B cell (primary cell): ENCODE data around the gene NCEH1. TPM values are rescaled to one million over a fixed set of nuclear protein-coding genes. Genes with fewer than 3 reads are reported as not detected.

Experiments
- ATAC-seq: fragments of 200-7000 bp; cut with Tn5 transposase; one replicate; pipeline ENCODE4 v1.10.0; 2021; ENCODE audit warnings: low read depth, mild to moderate bottlenecking, moderate number of reproducible peaks, moderate library complexity
- CTCF ChIA-PET: fragments of 350-600 bp; sonication (Branson Sonifier 250); formaldehyde crosslinking; loops from one replicate; lab custom pipeline; 2021; ENCODE audit warnings: antibody characterized with exemption, inconsistent platforms; lab: Charles Lee
- POLR2A ChIA-PET: fragments of 350-600 bp; sonication (Branson Sonifier 250); formaldehyde crosslinking; loops from one replicate; lab custom pipeline; 2021; ENCODE audit warnings: antibody characterized with exemption; lab: Charles Lee
- DNase-seq: peaks from one replicate; pipeline ENCODE4 v3.0.0; 2013
- H2AFZ ChIP-seq: 2 replicates; pipeline ENCODE4 v1.6.1; 2012; ENCODE audit warnings: mild to moderate bottlenecking, low read depth, low read length; ENCODE audit not compliant: insufficient read depth, poor library complexity, severe bottlenecking
- H3K27ac ChIP-seq, 2 donors: 1 replicate in 1 of 2; 2 replicates in 1 of 2; pipeline ENCODE4 v1.5.1; 2012 to 2013; ENCODE audit warnings: low read length in 2 of 2, mild to moderate bottlenecking in 2 of 2, moderate library complexity in 1 of 2
- H3K27me3 ChIP-seq, 4 experiments: fragments of 200-600 bp in 1 of 4; sonication (generic) in 1 of 4; replicated peaks in 1 of 4; 1 replicate in 2 of 4; 2 replicates in 2 of 4; pipeline versions ENCODE4 v1.6.1 to v1.7.0; 2013 to 2016; ENCODE audit warnings: low read length in 3 of 4, mild to moderate bottlenecking in 2 of 4, mixed read lengths in 1 of 4, moderate library complexity in 1 of 4; ENCODE audit not compliant: insufficient read depth in 4 of 4, control insufficient read depth in 3 of 4; ENCODE audit errors: control extremely low read depth in 1 of 4
- H3K36me3 ChIP-seq, 2 experiments: replicated peaks in 1 of 2; 1 replicate in 1 of 2; 2 replicates in 1 of 2; pipeline versions ENCODE4 v1.6.1 to v1.7.1; 2013; ENCODE audit warnings: low read length in 1 of 2; ENCODE audit not compliant: insufficient read depth in 2 of 2, control insufficient read depth in 1 of 2; ENCODE audit errors: control extremely low read depth in 1 of 2, extremely low read depth in 1 of 2
- H3K4me1 ChIP-seq, 2 donors: fragments of 200-600 bp in 1 of 2; sonication (generic) in 1 of 2; 1 replicate in 1 of 2; 2 replicates in 1 of 2; pipeline versions ENCODE4 v1.5.1 to v1.6.1; 2013 to 2017; ENCODE audit warnings: low read length in 2 of 2; ENCODE audit not compliant: control insufficient read depth in 2 of 2, insufficient read depth in 2 of 2
- H3K4me2 ChIP-seq: replicated peaks from 2 replicates; pipeline ENCODE3; 2012; ENCODE audit warnings: mild to moderate bottlenecking, low read depth, low read length; ENCODE audit not compliant: poor library complexity, severe bottlenecking
- H3K4me3 ChIP-seq, 5 experiments: fragments of 200-600 bp in 1 of 5; sonication (generic) in 1 of 5; 1 replicate in 3 of 5; 2 replicates in 2 of 5; pipeline versions ENCODE4 v1.5.1 to v1.7.0; 2011 to 2016; ENCODE audit warnings: low read length in 4 of 5, mild to moderate bottlenecking in 4 of 5, low read depth in 2 of 5, control low read depth in 1 of 5, moderate library complexity in 1 of 5; ENCODE audit not compliant: insufficient read depth in 1 of 5; ENCODE audit errors: control extremely low read depth in 1 of 5, extremely low read depth in 1 of 5
- H3K79me2 ChIP-seq: fragments of 200-600 bp; sonication (generic); one replicate; pipeline ENCODE4 v1.6.0; 2016; ENCODE audit warnings: low read length; ENCODE audit not compliant: control insufficient read depth, insufficient read depth
- H3K9ac ChIP-seq: fragments of 200-600 bp; sonication (generic); 2 replicates; pipeline ENCODE4 v1.6.1; 2017; ENCODE audit warnings: mild to moderate bottlenecking, low read length, moderate library complexity
- H3K9me3 ChIP-seq, 3 donors: one replicate each; pipeline versions ENCODE4 v1.6.1 to v1.7.1; 2013; ENCODE audit warnings: low read length in 2 of 3; ENCODE audit not compliant: control insufficient read depth in 2 of 3, insufficient read depth in 1 of 3; ENCODE audit errors: control extremely low read depth in 1 of 3
- H4K20me1 ChIP-seq: 2 replicates; pipeline ENCODE4 v1.6.0; 2012; ENCODE audit warnings: mild to moderate bottlenecking, low read length; ENCODE audit not compliant: insufficient read depth, control insufficient read depth, poor library complexity, severe bottlenecking
- H3K27ac Mint-ChIP-seq: one replicate; pipeline ENCODE4 v1.8.0; 2021; ENCODE audit warnings: mixed read lengths
- H3K27me3 Mint-ChIP-seq: one replicate; pipeline ENCODE4 v1.8.0; 2021; ENCODE audit warnings: mixed read lengths
- H3K4me1 Mint-ChIP-seq: one replicate; pipeline ENCODE4 v1.8.0; 2021; ENCODE audit warnings: mixed read lengths
- H3K4me3 Mint-ChIP-seq: one replicate; pipeline ENCODE4 v1.8.0; 2021; ENCODE audit warnings: mixed read lengths
- H3K9me3 Mint-ChIP-seq: one replicate; pipeline ENCODE4 v1.8.0; 2022; ENCODE audit warnings: mixed read lengths; ENCODE audit not compliant: insufficient read depth
- EZH2 ChIP-seq: IDR thresholded peaks from 2 replicates; pipeline ENCODE4 v1.6.1; 2012; ENCODE audit warnings: borderline replicate concordance, low read depth, mild to moderate bottlenecking, moderate library complexity, low read length; ENCODE audit not compliant: insufficient read depth, poor library complexity, severe bottlenecking
- WGBS: methylation state at CpG from one replicate; pipeline ENCODE4 v1.1.5; 2013; ENCODE audit warnings: missing lambda C conversion rate; ENCODE audit not compliant: insufficient coverage; 5-methylcytosine and 5-hydroxymethylcytosine counted together
- intact Hi-C: fragments of 100-400 bp; cut with micrococcal nuclease; formaldehyde crosslinking; loops from one replicate; pipeline ENCODE4 v1.10.0; 2022
- polyA plus RNA-seq: library from polyadenylated mRNA; depleted of rRNA; stranded (reverse); fragments of >200 nt; gene quantifications from 2 replicates; pipeline ENCODE4 v1.2.3, GENCODE V29; 2012
- total RNA-seq, 2 donors: library from RNA; stranded (reverse); fragments of 120-200 nt in 1 of 2; gene quantifications; 1 replicate in 1 of 2; 2 replicates in 1 of 2; pipeline versions ENCODE4 v1.2.3 to v1.2.4, GENCODE V29; 2013 to 2022
- TF ChIP-seq, protein P1 (sequence below): fragments of 200-600 bp; IDR thresholded peaks from one replicate; pipeline ENCODE4 v1.8.0; 2022; ENCODE audit warnings: antibody characterized with exemption, mild to moderate bottlenecking

Gene NCEH1
- total and polyA plus RNA-seq, 2 donors (not counting 1 experiment from before 2014, with no cell fraction given): 3.4 to 8.6 TPM

DNA sequence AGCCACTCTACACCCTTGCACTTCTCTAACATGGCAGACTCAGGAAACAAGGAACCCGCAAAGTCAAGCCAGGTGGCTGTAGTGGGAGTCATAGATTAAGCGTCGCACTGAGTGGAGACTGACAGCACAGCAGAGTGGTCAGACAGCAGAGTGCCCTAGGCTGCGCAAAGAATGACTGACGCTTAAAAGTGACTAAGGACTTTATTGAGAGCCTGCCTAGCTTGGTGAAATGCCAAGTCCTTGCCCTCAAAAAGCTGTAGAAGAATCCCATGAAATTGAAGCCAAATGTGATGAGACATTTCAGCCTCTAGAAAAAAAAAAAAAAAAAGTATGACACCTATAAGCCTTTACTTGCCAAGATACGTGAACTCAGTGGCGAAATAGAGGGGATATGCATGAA, 30.2 kb downstream of the NCEH1 start:
- no peak for ATAC-seq
- Histone ChIP-seq H3K36me3 (peaks cover 0 to 7% of the 10 kb centered on the region in 2 experiments), H2AFZ (no peak overlapping the region), H3K27ac (no peak overlapping the region), H3K9ac (no peak overlapping the region), H3K4me1 (no peaks in the 10 kb centered on the region), H4K20me1 (no peaks in the 10 kb centered on the region), H3K4me3 (no peak overlapping the region), H3K4me2 (no peak overlapping the region), H3K9me3 (no peaks in the 10 kb centered on the region), H3K27me3 (no peaks in the 10 kb centered on the region), H3K79me2 (peaks cover 6% of the 10 kb centered on the region)
- intact Hi-C loops: no loop called here
- no peaks in the 10 kb centered on the region for H3K27me3 Mint-ChIP-seq
- CTCF ChIA-PET: no interaction called here
- H3K27ac Mint-ChIP-seq: no peak overlapping the region
- H3K4me3 Mint-ChIP-seq: no peak overlapping the region
- DNase-seq: no peak
- no peaks in the 10 kb centered on the region for H3K4me1 Mint-ChIP-seq
- POLR2A ChIA-PET: no interaction called here
- no peak for TF ChIP-seq EZH2
- TF ChIP-seq, protein P1, sequence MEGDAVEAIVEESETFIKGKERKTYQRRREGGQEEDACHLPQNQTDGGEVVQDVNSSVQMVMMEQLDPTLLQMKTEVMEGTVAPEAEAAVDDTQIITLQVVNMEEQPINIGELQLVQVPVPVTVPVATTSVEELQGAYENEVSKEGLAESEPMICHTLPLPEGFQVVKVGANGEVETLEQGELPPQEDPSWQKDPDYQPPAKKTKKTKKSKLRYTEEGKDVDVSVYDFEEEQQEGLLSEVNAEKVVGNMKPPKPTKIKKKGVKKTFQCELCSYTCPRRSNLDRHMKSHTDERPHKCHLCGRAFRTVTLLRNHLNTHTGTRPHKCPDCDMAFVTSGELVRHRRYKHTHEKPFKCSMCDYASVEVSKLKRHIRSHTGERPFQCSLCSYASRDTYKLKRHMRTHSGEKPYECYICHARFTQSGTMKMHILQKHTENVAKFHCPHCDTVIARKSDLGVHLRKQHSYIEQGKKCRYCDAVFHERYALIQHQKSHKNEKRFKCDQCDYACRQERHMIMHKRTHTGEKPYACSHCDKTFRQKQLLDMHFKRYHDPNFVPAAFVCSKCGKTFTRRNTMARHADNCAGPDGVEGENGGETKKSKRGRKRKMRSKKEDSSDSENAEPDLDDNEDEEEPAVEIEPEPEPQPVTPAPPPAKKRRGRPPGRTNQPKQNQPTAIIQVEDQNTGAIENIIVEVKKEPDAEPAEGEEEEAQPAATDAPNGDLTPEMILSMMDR: no peak
- WGBS: over 99% methylated on average over 7 of the region's 7 CpGs
- H3K9me3 Mint-ChIP-seq: no peaks in the 10 kb centered on the region

DNA sequence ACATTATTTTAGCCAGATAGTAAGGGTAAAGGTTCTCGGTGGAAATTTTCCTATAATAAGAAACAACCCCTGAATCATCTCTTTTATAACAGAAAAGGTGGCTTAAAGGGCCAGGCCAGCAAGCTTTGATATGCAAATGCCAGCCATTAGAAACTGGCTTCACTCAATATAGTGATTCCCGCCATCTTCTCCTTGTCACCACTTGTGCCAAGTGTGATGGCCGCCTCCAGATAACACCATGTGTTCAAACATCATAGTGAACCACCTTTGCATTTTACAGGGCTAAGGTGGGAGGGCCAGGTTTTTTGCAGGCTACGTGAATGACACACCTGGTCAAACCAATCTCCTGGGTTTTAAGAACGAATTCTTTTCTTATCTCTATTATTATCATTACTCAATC, 31.3 kb downstream of the NCEH1 start:
- intact Hi-C loops: no loop called here
- Histone ChIP-seq H3K4me3 (no peak overlapping the region), H3K9ac (no peak overlapping the region), H3K27ac (no peak overlapping the region), H3K4me1 (no peaks in the 10 kb centered on the region), H3K4me2 (no peak overlapping the region), H3K36me3 (peaks cover 0 to 7% of the 10 kb centered on the region in 2 experiments), H4K20me1 (no peaks in the 10 kb centered on the region), H3K27me3 (no peaks in the 10 kb centered on the region), H2AFZ (no peak overlapping the region), H3K9me3 (no peaks in the 10 kb centered on the region), H3K79me2 (peaks cover 6% of the 10 kb centered on the region)
- ChIA-PET CTCF (no interaction called here), POLR2A (no interaction called here)
- Mint-ChIP-seq H3K27me3 (no peaks in the 10 kb centered on the region), H3K27ac (no peak overlapping the region), H3K9me3 (no peaks in the 10 kb centered on the region), H3K4me3 (no peak overlapping the region), H3K4me1 (no peaks in the 10 kb centered on the region)
- TF ChIP-seq, protein P1: no peak
- TF ChIP-seq EZH2: no peak
- 93% methylated on average over 2 of the region's 5 CpGs for WGBS
- ATAC-seq (no peak), DNase-seq (no peak)
